ENCODE measurements around the gene COPA. TPM values are rescaled to one million over a fixed set of nuclear protein-coding genes. Genes with fewer than 3 reads are reported as not detected.

Gene COPA
- total RNA-seq, 1 donor from 2014 or later, result 180 TPM

GRCh38 chr1:160369087-160369486, 26.0 kb upstream of the COPA start:
- no peak overlapping the region for H3K27ac Mint-ChIP-seq
- H3K4me1 Mint-ChIP-seq, result no peaks in the 10 kb centered on the region
- DNase-seq (ENCODE audit: low spot score in 2 of 2, unreplicated experiment in 2 of 2), result no peak
- no peaks in the 10 kb centered on the region for H3K36me3 Mint-ChIP-seq
- no peaks in the 10 kb centered on the region for H3K9me3 Mint-ChIP-seq
- H3K4me3 Mint-ChIP-seq, result no peak overlapping the region
- no peak for TF ChIP-seq CTCF (IDR thresholded peaks at IDR 0.05; ENCODE audit: unreplicated experiment)
- peaks cover 2% of the 10 kb centered on the region for H3K27me3 Mint-ChIP-seq (ENCODE audit: low read depth)

- H3K4me3 Mint-ChIP-seq, result no peak overlapping the region
- no peaks in the 10 kb centered on the region for H3K36me3 Mint-ChIP-seq
- TF ChIP-seq CTCF (IDR thresholded peaks at IDR 0.05; ENCODE audit: unreplicated experiment), result no peak
- no peak overlapping the region for H3K27ac Mint-ChIP-seq
- no peaks in the 10 kb centered on the region for H3K9me3 Mint-ChIP-seq
- no peaks in the 10 kb centered on the region for H3K4me1 Mint-ChIP-seq
- H3K27me3 Mint-ChIP-seq (ENCODE audit: low read depth), result peaks cover 2% of the 10 kb centered on the region
- no peak for DNase-seq (ENCODE audit: low spot score in 2 of 2, unreplicated experiment in 2 of 2)
These were observed 25.2 kb upstream of the COPA start for GRCh38 chr1:160367934-160368923.

- peaks cover 3% of the 10 kb centered on the region for H3K4me1 Mint-ChIP-seq
- H3K9me3 Mint-ChIP-seq, result no peaks in the 10 kb centered on the region
- peaks cover 2% of the 10 kb centered on the region for H3K27me3 Mint-ChIP-seq (ENCODE audit: low read depth)
- H3K27ac Mint-ChIP-seq, result no peak overlapping the region
- no peak overlapping the region for H3K4me3 Mint-ChIP-seq
- TF ChIP-seq CTCF (IDR thresholded peaks at IDR 0.05; ENCODE audit: unreplicated experiment), result no peak
- DNase-seq (ENCODE audit: low spot score in 2 of 2, unreplicated experiment in 2 of 2), result no peak
- no peaks in the 10 kb centered on the region for H3K36me3 Mint-ChIP-seq
These were observed 24.5 kb upstream of the COPA start for GRCh38 chr1:160367516-160367900.

GRCh38 chr1:160366731-160367515, 23.9 kb upstream of the COPA start, which contains the start of gene NHLH1:
Gene NHLH1 (plus strand): TSS chr1:160367071. CDS start chr1:160370732, 3,661 bp downstream.
- Mint-ChIP-seq H3K4me3 (no peak within 1 kb of the TSS), H3K4me1 (peaks cover 8% of the 10 kb centered on the region)

More at GRCh38 chr1:160366731-160367515, 23.9 kb upstream of the COPA start, which contains the start of gene NHLH1:
- TF ChIP-seq CTCF (IDR thresholded peaks at IDR 0.05; ENCODE audit: unreplicated experiment), result no peak
- Mint-ChIP-seq H3K36me3 (no peaks in the 10 kb centered on the region), H3K27me3 (ENCODE audit: low read depth) (peaks cover 2% of the 10 kb centered on the region), H3K27ac (no peak within 1 kb of the TSS), H3K9me3 (no peaks in the 10 kb centered on the region)
- no peak for DNase-seq (ENCODE audit: low spot score in 2 of 2, unreplicated experiment in 2 of 2)

All from mesothelial cell of epicardium (in vitro differentiated cells).